Activated naive CD8-positive, alpha-beta T cell treated with anti-CD3 and anti-CD28 coated beads, Interleukin-2, amount 10 ng/mL, durations not matched to agents 7 days and 5 days (primary cell): Measurements from ENCODE around the gene ARL3. TPM values are rescaled to one million over a fixed set of nuclear protein-coding genes. Genes with fewer than 3 reads are reported as not detected.
A peak's percentile ranks its signal among the peaks of the same experiment; 100 is the strongest.
"Not testable (repeated sequence)": the region's sequence is repeated elsewhere in the genome, so short reads cannot be mapped to it uniquely, and the experiment has no call there.

ENCODE experiments used
- ATAC-seq: fragments of 150-1000 bp; cut with Tn5 transposase; one replicate; pipeline ENCODE4 v1.10.0; 2021; ENCODE audit warnings: low read depth, moderate library complexity
- POLR2A ChIA-PET: fragments of 350-600 bp; sonication (Branson Sonifier 250); formaldehyde crosslinking; loops from one replicate; lab custom pipeline; 2021; ENCODE audit warnings: antibody characterized with exemption; lab: Charles Lee
- DNase-seq: peaks from one replicate; pipeline ENCODE4 v3.0.0; 2021
- H3K27ac Mint-ChIP-seq: one replicate; pipeline ENCODE4 v1.8.0; 2022; ENCODE audit warnings: mild to moderate bottlenecking, mixed read lengths
- H3K27me3 Mint-ChIP-seq: one replicate; pipeline ENCODE4 v1.8.0; 2022; ENCODE audit warnings: mild to moderate bottlenecking, moderate library complexity, mixed read lengths
- H3K36me3 Mint-ChIP-seq: one replicate; pipeline ENCODE4 v1.8.0; 2021; ENCODE audit warnings: mild to moderate bottlenecking, mixed read lengths
- H3K4me1 Mint-ChIP-seq: one replicate; pipeline ENCODE4 v1.8.0; 2021; ENCODE audit warnings: mixed read lengths
- H3K4me3 Mint-ChIP-seq: one replicate; pipeline ENCODE4 v1.8.0; 2022; ENCODE audit warnings: mild to moderate bottlenecking, moderate library complexity, mixed read lengths
- H3K9me3 Mint-ChIP-seq: one replicate; pipeline ENCODE4 v1.8.0; 2021; ENCODE audit warnings: mixed read lengths
- total RNA-seq, 2 experiments: library from RNA; stranded (reverse); gene quantifications; one replicate each; pipeline ENCODE4 v1.2.3, GENCODE V29; 2021

The ARL3 gene
- total RNA-seq, 2 experiments from 2014 or later: 4.6 TPM

DNA sequence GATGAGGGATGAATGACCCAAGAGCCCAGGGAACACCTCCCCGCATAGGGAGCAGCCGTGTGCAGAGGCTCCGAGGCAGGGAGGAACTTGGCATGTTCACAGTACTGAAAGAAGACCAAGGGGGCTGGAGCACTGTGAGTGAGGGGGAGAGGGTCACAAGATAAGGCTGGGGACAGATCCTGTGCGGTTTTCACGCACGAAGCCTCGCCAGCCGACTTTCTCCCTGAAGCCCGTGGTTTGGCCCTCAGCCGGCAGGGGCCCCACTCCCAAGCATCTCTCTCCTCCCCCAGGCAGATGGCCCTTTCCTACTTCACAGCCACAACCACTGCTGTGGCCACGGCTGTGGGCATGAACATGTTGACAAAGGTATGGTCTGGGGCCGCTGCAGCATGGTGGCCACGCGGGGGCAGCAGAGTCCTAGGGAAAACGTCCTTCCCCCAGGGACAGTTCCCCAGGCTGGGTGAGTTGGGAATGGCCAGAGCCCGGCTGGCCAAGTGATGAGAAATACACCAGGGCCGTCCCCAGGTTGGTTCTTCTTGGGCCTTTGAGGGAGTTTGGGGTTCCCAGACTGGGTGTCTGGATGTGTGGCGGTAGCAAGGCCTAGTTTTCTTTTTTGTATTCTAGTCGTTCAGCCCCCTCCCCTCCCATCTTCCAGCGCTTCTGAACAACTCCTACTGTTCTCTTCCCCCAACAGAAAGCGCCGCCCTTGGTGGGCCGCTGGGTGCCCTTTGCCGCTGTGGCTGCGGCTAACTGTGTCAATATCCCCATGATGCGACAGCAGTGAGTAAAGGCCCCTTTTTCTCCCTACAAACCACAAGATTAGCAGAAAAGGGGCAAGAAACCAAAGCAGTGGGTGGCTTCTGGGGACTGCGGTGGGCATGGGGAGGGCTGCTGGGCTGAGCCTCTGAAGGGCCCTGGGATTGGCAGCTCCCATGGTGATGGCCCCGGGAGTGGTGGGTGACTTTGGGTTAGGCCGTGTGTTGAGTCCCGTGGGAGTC lies 15.1 kb upstream of the ARL3 start:
- peak; percentile 82 for ATAC-seq
- Mint-ChIP-seq H3K9me3 (no peaks in the 10 kb centered on the region), H3K27ac (peak overlapping the region; percentile 65), H3K4me1 (peaks cover 17% of the 10 kb centered on the region), H3K36me3 (peaks cover 2% of the 10 kb centered on the region), H3K4me3 (no peak overlapping the region), H3K27me3 (no peaks in the 10 kb centered on the region)
- DNase-seq: peak; percentile 80
- POLR2A ChIA-PET: no interaction called here

DNA sequence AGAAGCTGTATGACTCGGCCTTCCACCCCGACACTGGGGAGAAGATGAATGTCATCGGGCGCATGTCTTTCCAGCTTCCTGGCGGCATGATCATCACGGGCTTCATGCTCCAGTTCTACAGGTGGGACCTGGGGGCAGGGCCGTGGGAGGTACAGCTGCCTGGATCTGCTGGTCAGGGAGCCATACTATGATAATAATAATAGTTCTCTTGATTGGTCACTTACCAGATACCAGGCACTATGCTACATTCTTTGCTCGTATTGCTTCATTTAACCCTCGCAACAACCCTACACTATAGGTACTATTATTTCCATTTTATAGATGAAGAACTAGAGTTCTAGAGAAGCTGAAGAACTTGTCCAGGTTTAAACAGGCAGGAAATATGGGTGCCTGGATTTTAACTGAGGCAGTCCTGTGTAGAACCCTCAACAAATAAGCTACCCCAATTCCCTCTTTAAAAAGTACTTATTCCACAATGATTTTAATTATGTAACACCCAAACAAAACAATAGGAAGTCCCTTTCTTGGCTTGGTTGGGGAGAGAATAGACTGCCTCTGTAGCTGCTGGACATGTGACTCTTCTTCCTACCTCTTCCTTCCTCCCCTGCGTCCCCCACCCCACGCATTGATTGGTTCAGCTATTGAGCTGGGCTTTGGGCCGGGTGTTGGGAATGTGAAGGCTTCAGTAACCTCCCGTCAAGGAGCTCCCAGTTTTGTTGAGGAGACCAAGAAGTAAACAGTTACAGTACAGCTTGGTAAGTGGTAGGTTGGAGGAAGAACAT lies 13.0 kb upstream of the ARL3 start:
- DNase-seq (no peak), ATAC-seq (no peak)
- Mint-ChIP-seq H3K27me3 (no peaks in the 10 kb centered on the region), H3K4me3 (no peak overlapping the region), H3K36me3 (peaks cover 7% of the 10 kb centered on the region), H3K4me1 (peaks cover 17% of the 10 kb centered on the region), H3K9me3 (no peaks in the 10 kb centered on the region), H3K27ac (peak overlapping the region; percentile 5)
- POLR2A ChIA-PET: interaction anchor here (0.5 to 2.3 kb wide), 2 partner anchors 13 to 15 kb away, joined by 3 to 5 read pairs; partner anchors contain the start of genes ARL3 and SFXN2

DNA sequence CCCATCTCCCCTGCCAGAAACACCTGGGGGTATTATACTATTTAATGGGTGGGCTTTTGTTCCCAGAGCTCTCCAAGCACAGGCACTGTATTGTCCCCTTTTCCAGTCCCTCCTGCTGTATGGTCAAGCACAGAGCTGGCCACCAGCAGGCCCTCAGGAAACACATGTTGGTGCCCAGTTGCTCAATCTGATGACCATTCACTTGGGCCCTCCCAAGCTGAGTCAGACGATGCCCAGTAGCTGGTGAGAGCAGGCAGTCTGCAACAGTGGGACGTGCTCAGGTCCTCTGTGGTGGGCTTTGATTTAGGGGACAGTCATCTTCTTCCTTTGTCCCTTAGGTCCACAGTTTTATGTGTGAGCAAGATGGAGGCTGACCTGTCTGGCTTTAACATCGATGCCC lies 12.1 kb upstream of the ARL3 start:
- ATAC-seq (no peak), DNase-seq (no peak)
- H3K9me3 Mint-ChIP-seq: no peaks in the 10 kb centered on the region
- no peak overlapping the region for H3K4me3 Mint-ChIP-seq
- POLR2A ChIA-PET: interaction anchor here (2.3 kb wide), 1 partner anchor 12 kb away, joined by 5 read pairs; the partner anchor contains the start of genes ARL3 and SFXN2
- H3K4me1 Mint-ChIP-seq: peaks cover 23% of the 10 kb centered on the region
- no peaks in the 10 kb centered on the region for H3K27me3 Mint-ChIP-seq
- H3K27ac Mint-ChIP-seq: no peak overlapping the region
- H3K36me3 Mint-ChIP-seq: peaks cover 12% of the 10 kb centered on the region

DNA sequence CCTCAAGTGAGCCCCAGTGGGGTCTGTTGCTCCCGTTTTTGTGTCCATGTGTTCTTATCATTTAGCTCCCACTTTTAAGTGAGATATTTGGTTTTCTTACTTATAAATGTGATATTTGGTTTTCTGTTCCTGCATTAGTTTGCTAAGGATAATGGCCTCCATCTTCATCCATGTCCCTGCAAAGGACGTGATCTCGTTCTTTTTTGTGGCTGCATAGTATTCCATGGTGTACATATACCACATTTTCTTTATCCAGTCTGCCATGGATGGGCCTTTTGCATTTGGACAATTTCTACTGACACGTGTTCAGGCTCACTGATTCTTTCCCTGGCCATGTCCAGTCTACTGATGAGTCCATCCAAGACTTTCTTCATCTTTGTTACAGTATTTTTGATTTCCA lies 9.8 kb upstream of the ARL3 start:
- Mint-ChIP-seq H3K27me3 (no peaks in the 10 kb centered on the region), H3K36me3 (peaks cover 17% of the 10 kb centered on the region), H3K27ac (no peak overlapping the region), H3K9me3 (no peaks in the 10 kb centered on the region), H3K4me1 (peaks cover 26% of the 10 kb centered on the region), H3K4me3 (no peak overlapping the region)
- POLR2A ChIA-PET: no interaction called here
- no peak for DNase-seq
- no peak for ATAC-seq

DNA sequence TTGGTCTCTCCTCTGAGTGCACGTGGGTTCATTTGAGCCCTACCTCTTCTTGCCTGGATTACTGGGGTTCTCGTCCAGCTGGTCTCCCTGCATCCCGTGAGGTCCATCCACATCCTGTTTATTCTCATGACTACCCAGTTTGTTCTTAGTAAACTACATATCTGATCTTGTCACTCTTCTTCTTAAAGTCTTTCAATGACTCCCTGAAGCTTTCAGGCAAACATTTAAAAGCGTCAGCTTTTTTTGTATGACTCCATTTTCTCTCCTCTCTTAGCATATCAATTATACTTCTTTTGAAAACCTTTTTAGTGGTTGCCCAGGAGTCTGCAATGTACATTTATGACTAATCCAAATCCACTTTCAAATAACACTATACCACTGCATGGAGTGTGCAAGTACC lies 7.8 kb upstream of the ARL3 start:
- Mint-ChIP-seq H3K4me1 (peaks cover 29% of the 10 kb centered on the region), H3K27ac (no peak overlapping the region), H3K4me3 (no peak overlapping the region), H3K36me3 (peaks cover 23% of the 10 kb centered on the region), H3K27me3 (no peaks in the 10 kb centered on the region), H3K9me3 (no peaks in the 10 kb centered on the region)
- POLR2A ChIA-PET: interaction anchor here (1.1 kb wide), 1 partner anchor 80 kb away, joined by 3 read pairs; no protein-coding TSS in a partner anchor
- ATAC-seq (no peak), DNase-seq (no peak)

DNA sequence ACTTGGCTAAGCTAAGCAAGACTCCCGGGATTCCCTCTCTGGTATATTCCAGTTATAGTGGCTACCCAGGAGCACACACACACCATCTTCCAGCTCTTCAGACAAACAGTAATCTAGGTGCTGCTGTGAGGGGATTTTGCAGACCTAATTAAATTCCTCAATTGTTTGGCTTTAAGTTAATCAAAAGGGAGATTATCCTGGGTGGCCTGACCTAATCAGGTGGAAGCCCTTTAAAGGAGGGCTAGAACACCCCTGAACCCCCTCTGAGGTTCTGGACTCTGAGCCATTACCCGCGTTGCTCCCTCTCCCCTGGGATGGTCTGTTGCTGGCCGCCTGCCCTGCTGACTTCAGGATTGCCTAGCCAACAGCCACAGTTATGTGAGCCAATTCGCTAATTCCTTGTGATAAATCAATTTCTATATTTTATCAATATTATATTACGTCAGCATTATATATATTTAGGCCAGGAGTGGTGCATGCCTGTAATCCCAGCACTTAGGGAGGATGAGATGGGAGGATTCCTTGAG lies 6.6 kb upstream of the ARL3 start:
- H3K36me3 Mint-ChIP-seq: peaks cover 23% of the 10 kb centered on the region
- no peak overlapping the region for H3K4me3 Mint-ChIP-seq
- no peak overlapping the region for H3K27ac Mint-ChIP-seq
- H3K9me3 Mint-ChIP-seq: no peaks in the 10 kb centered on the region
- H3K4me1 Mint-ChIP-seq: peaks cover 38% of the 10 kb centered on the region
- no peaks in the 10 kb centered on the region for H3K27me3 Mint-ChIP-seq
- ATAC-seq (no peak), DNase-seq (no peak)
- POLR2A ChIA-PET: interaction anchor here (0.8 to 1.1 kb wide), 3 partner anchors 10 to 79 kb away, joined by 3 to 7 read pairs (median 3); partner anchors contain the start of gene TRIM8

DNA sequence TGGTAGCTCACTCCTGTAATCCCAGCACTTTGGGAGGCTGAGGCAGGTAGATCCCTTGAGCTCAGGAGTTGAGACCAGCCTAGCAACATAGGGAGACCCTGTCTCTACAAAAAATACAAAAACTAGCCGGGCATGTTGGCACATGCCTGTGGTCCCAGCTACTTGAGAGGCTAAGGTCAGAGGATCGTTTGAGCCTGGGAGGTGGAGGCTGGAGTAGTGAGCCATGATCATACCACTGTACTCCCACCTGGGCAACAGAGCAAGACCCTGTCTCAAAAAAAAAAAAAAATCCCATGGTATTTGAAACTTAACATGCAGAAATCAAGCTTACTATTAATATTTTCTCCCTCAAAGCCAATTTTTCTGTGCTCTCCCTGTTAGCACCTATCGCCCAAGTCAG lies 6.1 kb upstream of the ARL3 start:
- H3K36me3 Mint-ChIP-seq: peaks cover 23% of the 10 kb centered on the region
- H3K4me1 Mint-ChIP-seq: peaks cover 42% of the 10 kb centered on the region
- no peaks in the 10 kb centered on the region for H3K27me3 Mint-ChIP-seq
- no peak overlapping the region for H3K4me3 Mint-ChIP-seq
- POLR2A ChIA-PET: interaction anchor here (0.6 to 1.0 kb wide), 4 partner anchors 10 to 274 kb away, joined by 3 to 7 read pairs (median 4); partner anchors contain the start of gene TRIM8
- ATAC-seq: no peak
- H3K9me3 Mint-ChIP-seq: no peaks in the 10 kb centered on the region
- no peak for DNase-seq
- H3K27ac Mint-ChIP-seq: no peak overlapping the region

DNA sequence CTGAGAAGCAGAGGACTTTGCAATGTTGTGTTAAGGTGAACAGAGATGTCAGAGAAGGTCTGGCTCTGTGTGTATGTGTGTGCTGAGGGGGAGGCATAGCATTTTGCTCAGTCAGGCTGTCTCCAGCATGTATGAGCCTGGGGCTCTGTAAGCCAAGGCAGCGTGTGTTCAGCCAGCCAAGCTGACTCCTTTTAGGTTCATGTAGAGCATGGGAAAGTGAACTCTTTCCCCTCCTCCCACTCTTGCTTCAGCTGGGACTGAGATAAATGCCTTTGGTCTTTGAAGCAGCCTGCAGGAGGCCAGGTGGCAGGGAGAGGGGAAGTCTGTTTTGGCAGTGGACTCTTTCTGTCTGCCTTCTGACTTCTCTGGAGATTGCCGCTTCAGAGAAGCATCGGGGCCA lies 4.0 kb upstream of the ARL3 start:
- Mint-ChIP-seq H3K27me3 (no peaks in the 10 kb centered on the region), H3K27ac (no peak overlapping the region), H3K36me3 (peaks cover 18% of the 10 kb centered on the region), H3K4me3 (no peak overlapping the region), H3K4me1 (peaks cover 44% of the 10 kb centered on the region), H3K9me3 (no peaks in the 10 kb centered on the region)
- POLR2A ChIA-PET: no interaction called here
- DNase-seq (no peak), ATAC-seq (no peak)

DNA sequence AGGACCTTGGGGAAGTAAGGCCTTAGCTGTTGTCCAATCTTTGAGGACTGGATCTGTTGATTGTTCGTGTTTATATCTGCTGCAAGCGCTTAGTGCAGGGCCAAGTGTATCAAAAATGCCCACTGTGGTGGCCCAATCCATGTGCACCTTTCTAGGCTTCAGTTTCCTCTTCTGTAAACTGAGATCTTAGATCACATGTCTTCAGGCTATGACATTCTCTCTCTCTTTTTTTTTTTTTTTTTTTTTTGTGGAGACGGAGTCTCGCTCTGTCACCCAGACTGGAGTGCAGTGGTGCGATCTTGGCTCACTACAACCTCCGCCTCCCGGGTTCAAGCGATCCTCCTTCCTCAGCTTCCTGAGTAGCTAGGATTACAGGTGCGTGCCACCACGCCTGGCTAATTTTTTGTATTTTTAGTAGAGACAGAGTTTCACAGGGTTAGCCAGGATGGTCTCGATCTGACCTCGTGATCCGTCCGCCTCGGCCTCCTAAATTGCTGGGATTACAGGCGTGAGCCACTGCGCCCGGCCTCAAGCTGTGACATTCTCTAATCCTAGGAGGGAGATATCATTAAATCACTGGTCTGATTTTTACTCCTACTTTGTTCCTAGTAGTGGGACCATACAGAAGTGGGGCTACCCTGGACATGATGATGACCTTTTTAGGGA lies 2.8 kb upstream of the ARL3 start:
- not testable (repeated sequence) for H3K4me3 Mint-ChIP-seq, ATAC-seq, H3K27ac Mint-ChIP-seq, H3K27me3 Mint-ChIP-seq, DNase-seq, H3K9me3 Mint-ChIP-seq
- POLR2A ChIA-PET: interaction anchor here (0.6 to 0.7 kb wide), 2 partner anchors 18 to 218 kb away, joined by 4 to 6 read pairs; no protein-coding TSS in a partner anchor
- Mint-ChIP-seq H3K36me3 (peaks cover 17% of the 10 kb centered on the region), H3K4me1 (peaks cover 49% of the 10 kb centered on the region)

DNA sequence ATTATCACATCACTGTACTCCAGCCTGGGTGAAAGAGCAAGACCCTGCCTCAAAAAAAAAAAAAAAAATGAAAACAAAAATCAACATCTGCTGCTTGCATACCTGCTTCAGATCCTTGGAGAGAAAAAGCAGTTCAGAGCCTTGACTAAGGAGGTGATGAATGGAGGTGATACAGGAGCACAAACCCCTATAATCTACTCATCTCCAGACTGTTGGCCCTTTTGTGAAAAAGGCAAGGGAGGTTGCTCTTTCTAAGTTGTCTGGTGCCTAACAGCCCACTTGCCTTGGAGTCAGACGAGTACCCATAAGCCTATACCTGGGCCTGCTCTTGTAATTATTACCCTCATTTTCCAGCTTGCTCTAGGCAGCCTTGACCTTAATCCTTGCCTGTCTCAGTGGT lies 1.7 kb upstream of the ARL3 start:
- Mint-ChIP-seq H3K4me3 (peak overlapping the region; percentile 41), H3K9me3 (no peaks in the 10 kb centered on the region), H3K27me3 (no peaks in the 10 kb centered on the region), H3K4me1 (peaks cover 47% of the 10 kb centered on the region), H3K36me3 (peaks cover 13% of the 10 kb centered on the region), H3K27ac (no peak overlapping the region)
- DNase-seq (no peak), ATAC-seq (no peak)
- POLR2A ChIA-PET: interaction anchor here (0.7 to 2.7 kb wide), 3 partner anchors 27 to 108 kb away, joined by 4 to 9 read pairs (median 7); no protein-coding TSS in a partner anchor

DNA sequence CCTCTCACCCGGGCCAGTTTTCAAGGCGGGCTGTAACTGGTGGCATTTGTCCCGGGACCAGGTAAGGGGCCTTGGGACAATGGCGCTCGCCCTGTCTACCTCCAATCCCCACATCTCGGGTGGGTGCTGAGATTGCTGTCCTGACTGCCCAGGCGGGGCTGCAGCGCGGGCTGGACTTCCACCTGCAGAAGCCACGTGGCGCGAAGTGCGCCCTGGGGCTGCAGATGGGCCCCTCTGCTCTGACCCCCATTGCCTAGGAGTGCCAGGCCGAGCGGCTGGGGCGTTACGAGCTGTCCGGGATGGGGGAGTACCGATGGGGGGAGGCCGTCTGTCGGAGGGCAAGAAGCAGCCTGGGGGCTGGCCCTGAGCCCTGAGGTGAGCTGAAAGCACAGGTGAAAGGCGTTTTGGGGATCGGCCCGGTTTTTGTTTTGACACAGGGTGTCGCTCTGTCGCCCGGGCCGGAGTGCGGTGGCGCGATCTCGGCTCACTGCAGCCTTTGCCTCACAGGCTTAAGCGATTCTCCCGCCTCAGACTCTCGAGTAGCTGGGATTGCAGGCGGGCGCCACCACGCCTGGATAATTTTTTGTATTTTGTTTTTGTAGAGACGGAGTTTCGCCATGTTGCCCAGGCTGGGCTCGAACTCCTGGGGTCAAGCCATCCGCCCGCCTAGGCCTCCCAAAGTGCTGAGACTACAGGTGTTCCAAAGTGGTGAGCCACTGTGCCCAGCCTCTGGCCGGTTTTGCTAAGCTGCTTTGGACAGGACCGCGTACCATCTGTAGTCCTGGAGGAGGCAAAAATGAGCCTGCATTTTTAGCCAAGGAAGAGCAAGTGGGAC lies 641 bp upstream of the ARL3 start, which contains the start of gene SFXN2:
Gene SFXN2 (plus strand): TSS at position 16 of the 835 bp plus-strand sequence. CDS start 12,001 bp downstream, outside the sequence.
- peaks cover 46% of the 10 kb centered on the region for H3K4me1 Mint-ChIP-seq
- H3K9me3 Mint-ChIP-seq: no peaks in the 10 kb centered on the region
- peak within 1 kb of the TSS; percentile 89 for H3K27ac Mint-ChIP-seq
- POLR2A ChIA-PET: interaction anchor here (0.5 to 3.6 kb wide), 18 partner anchors 11 to 644 kb away, joined by 3 to 40 read pairs (median 8); partner anchors contain the start of genes ACTR1A, CNNM2 and TRIM8
- peak within 1 kb of the TSS; percentile 94 for H3K4me3 Mint-ChIP-seq
- H3K36me3 Mint-ChIP-seq: peaks cover 11% of the 10 kb centered on the region
- DNase-seq: no peak
- no peaks in the 10 kb centered on the region for H3K27me3 Mint-ChIP-seq
- peak; percentile 25 for ATAC-seq

DNA sequence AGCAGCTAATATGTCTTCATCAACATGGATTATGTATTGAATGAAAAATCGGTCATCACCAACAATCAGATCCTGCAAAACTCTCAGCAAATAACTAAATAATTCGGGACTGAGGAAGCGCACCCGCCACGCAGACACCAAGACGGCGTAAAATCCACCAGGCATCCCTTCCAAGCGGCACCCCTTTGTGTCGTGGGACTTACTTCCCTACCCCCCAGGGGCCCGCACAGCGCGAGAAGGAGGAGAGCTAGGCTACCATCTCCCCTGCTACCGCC lies 721 bp downstream of the ARL3 start:
- ATAC-seq (peak; percentile 46), DNase-seq (no peak)
- peak overlapping the region; percentile 87 for H3K27ac Mint-ChIP-seq
- peaks cover 7% of the 10 kb centered on the region for H3K36me3 Mint-ChIP-seq
- no peaks in the 10 kb centered on the region for H3K27me3 Mint-ChIP-seq
- H3K9me3 Mint-ChIP-seq: no peaks in the 10 kb centered on the region
- peak overlapping the region; percentile 94 for H3K4me3 Mint-ChIP-seq
- peaks cover 42% of the 10 kb centered on the region for H3K4me1 Mint-ChIP-seq
- POLR2A ChIA-PET: interaction anchor here (1.1 to 3.6 kb wide), 14 partner anchors 13 to 263 kb away, joined by 4 to 40 read pairs (median 9); partner anchors contain the start of genes CNNM2, SUFU and TRIM8
